Neural progenitor cell (in vitro differentiated cells): ENCODE results near the gene KCNJ9.

Source experiments
- CTCF ChIP-seq: fragments of 200-600 bp; sonication (generic); IDR thresholded peaks from 2 replicates; pipeline ENCODE4 v1.5.1; 2017; ENCODE audit warnings: antibody characterized with exemption, mild to moderate bottlenecking
- EZH2 ChIP-seq: fragments of 200-600 bp; sonication (generic); IDR thresholded peaks from 2 replicates; pipeline ENCODE4 v1.6.1; 2017; ENCODE audit warnings: antibody characterized with exemption, mild to moderate bottlenecking, moderate library complexity

GRCh38 chr1:160086456-160086892 is 5.1 kb downstream of the KCNJ9 start:
- no peak for TF ChIP-seq CTCF
- TF ChIP-seq EZH2, result no peak
